H4 (cell line): Measurements from ENCODE around the gene POC1A. TPM values are rescaled to one million over a fixed set of nuclear protein-coding genes. Genes with fewer than 3 reads are reported as not detected.

Experiments used
- DNase-seq: peaks from one replicate; pipeline ENCODE4 v3.0.0-alpha.2; 2015; ENCODE audit warnings: low spot score
- total RNA-seq: library from RNA; depleted of rRNA; stranded (reverse); fragments of >200 nt; shearing (Covaris generic); gene quantifications from 2 replicates; pipeline ENCODE4 v1.2.3, GENCODE V29; 2014

Gene POC1A
- total RNA-seq, 1 experiment from 2014 or later, result 8.1 TPM

- no peak for DNase-seq
Measured at GRCh38 chr3:52085681-52086282, 68.4 kb downstream of the POC1A start.

- no peak for DNase-seq
Measured at GRCh38 chr3:52084954-52085680, 69.1 kb downstream of the POC1A start.

DNA sequence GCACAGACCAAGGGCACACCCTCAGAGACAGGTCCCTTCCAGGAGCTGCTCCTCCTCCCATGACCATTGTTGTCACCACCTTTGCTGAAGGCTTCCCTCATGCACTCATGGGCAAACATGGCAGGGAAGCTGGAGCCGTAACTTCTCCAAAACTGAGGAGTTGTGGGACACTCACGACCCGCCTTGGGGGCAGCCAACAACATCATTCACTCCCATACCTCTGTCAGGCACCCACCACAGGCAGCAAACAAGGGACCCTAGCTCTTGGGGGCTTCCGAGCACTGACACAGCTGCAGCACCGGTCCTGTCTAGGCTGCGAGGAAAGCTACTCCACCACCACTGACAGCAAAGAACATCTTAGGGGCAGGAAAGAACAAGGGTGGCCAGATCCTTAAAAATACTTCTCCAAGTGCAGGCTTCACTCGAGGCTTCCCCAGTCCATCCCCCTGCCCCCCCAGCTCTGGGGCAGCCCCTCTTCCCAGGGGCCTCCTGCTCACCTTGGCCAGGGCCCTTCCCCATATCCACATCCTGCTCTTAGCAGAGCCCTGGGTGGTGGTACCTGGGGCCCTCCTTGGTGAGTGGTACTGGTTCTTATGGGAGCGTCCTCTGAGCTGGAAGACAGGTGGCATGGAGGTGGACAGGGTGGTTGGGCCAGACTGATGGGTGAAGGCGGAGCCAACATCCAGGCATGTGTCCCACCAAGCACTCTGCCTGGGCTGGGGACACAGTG is 69.8 kb downstream of the POC1A start:
- no peak for DNase-seq

DNA sequence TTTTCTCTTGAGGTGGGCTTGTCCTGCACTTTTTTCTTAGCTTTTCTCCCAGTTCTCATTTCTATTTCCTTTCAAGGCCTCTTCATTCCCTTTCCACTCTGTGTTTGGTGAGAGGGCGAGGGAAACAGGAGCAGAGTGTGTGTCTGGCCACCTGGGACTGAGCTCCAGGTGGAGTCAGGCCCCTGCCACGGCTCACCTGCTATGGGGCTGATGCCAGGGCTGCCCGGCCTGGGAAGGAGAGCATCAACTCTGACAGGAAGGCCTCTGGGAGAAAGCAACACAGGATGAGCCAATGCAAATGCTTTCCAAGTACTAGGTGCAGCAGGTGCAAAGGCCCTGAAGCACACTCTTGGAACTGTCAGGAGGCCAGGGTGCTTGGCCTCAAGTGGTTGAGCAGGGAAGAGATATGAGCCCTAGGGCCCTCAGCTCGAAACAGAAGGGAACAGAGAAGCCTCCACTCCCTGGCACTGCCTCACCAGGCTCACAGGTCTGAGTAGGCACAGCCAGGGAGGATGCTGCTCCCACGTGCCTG is 70.6 kb downstream of the POC1A start:
- DNase-seq, result no peak

- no peak for DNase-seq
Measured at GRCh38 chr3:52082951-52083350, 71.3 kb downstream of the POC1A start.

GRCh38 chr3:52080830-52081719 is 73.1 kb downstream of the POC1A start:
- DNase-seq, result no peak

DNA sequence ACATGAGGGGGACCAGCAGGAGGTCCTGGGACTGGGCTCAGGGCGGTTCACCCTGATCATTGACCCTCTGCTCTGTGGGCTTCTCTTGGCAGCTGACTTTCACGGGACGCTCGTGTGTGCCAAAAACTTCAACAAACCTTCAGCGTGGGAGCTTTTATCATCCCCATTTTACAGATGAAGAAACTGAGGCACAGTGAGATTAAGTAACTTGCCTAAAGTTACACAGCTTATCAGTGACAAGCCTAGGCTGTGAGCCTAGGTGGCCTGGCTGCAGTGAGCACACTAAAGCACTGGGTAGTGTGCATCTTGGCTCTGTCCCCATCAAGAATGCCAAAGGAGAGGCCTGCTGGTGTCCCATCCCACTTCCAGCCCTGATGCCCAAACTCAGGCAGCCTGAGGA is 74.3 kb downstream of the POC1A start:
- DNase-seq, result no peak

GRCh38 chr3:52078781-52079560 is 75.3 kb downstream of the POC1A start:
- DNase-seq, result no peak

GRCh38 chr3:52077925-52078324 is 76.3 kb downstream of the POC1A start:
- DNase-seq, result no peak

DNA sequence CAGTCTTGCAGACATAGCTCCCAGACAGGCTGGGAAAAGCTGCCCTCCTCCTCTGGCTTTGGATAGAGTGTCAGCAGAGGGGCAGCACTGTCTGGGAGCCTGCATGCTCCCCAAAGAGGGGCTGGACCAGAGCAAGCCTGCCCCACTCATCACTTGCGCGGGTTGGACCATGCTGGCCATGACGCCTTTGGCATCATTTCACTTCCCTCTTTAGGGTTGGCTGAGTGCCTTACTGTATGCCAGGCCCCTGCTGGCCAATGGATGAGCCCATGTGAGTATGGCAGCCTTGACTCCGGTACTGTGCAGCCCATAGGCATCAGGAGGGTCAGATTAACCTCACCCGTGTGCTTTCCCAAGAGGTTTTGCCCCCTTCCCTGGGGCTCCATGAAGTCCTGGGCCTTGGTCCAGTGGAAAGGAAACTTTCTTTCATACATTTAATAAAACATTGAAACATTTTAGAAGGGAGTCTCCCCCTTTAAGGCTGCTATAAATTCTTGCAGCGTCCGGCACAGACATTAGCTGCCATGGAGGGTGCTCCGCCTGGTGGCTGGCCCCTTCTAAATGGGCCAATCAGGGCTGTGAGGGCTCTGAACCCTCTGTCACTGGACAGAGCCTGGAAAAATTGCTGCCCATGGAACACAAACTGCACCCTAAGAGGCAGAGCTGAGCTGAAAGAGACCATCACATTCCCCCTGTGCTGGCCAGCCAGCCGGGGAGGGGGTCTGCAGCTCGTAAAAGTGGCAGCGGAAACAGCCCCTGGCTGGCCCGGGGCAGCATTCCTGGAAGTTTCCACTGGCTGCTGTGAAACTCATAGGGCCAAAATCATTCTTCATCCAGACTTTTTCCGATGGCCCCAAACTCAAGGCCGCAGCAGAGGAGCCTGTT is 77.1 kb downstream of the POC1A start:
- no peak for DNase-seq

- no peak for DNase-seq
Measured at GRCh38 chr3:52073490-52073889, 80.7 kb downstream of the POC1A start.

- DNase-seq, result no peak
Measured at GRCh38 chr3:52072471-52072870, 81.8 kb downstream of the POC1A start.

DNA sequence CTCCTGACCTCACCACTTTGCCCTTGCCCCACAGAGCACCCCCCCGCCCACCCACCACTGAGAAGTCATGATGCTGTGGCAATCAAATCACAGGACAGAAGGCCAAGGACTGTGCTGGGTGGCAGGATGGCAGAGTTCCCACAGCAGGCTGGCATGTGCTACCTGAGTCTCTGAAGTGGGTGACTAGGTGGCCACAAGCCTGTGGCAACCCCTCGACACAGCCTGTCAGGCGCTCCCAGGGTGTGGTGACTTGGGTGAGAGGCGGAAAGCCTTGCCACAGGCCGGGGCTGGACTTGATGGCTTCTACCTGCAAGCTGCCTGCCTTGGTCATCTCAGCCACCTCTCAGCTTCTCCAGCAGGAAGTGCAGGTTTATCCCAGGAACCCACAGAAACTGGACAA is 82.2 kb downstream of the POC1A start:
- DNase-seq, result no peak

- DNase-seq, result no peak
Measured at GRCh38 chr3:52070724-52071621, 83.2 kb downstream of the POC1A start.

DNA sequence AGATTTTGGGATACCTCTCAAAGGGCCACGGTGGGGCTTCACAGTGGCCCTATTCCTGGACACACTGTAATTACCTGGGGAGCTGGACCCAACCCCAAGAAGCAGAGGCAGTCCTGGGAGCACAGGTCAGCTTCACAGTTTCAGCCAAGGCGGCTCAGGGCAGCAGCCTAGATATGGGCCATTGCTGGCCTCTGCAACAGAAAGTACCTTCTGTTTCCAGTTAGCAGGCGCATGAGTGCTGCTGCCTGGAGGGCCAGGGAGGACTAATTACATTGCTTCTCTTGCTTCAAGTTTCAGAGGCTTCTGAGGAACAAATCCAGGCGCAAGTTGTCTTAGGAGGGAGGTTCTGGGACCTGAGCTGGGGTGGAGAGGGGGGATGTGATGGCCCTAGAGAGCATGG is 84.4 kb downstream of the POC1A start:
- no peak for DNase-seq

- no peak for DNase-seq
Measured at GRCh38 chr3:52069135-52069534, 85.1 kb downstream of the POC1A start.

- no peak for DNase-seq
Measured at GRCh38 chr3:52068730-52069129, 85.5 kb downstream of the POC1A start.

DNA sequence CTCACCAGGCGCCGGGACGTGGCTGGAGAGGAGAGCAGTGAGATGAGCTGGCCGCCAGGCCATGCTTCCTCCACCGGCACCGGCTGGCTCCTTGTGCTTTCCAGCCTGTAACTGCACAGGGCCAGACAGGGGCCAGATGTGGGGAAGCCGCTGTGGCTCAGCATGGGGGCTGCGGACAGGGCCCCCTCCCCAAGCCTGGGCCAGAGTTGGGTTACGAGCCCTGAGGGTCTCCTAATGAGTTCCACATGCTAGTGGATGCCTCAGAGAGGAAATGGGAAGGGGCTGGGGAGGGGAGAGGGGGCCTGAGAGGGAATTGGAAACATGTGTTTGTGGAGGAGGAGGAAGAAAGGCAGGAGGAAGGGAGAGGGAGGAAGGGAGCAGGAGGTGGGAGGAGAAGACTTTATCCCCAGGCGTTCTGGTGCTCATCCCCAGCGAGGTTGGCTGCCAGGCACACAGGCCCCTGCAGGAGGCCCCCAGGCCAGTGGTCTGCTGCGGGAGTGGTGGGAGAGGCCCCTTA is 86.1 kb downstream of the POC1A start:
- DNase-seq, result no peak

GRCh38 chr3:52067526-52067925 is 86.7 kb downstream of the POC1A start:
- no peak for DNase-seq
